Left lung (tissue), 14 donors: ENCODE results near the gene OPN1LW. TPM values are rescaled to one million over a fixed set of nuclear protein-coding genes. Genes with fewer than 3 reads are reported as not detected.
"Not testable (repeated sequence)": the region's sequence is repeated elsewhere in the genome, so short reads cannot be mapped to it uniquely, and the experiment has no call there.

Source experiments
- ATAC-seq: fragments of 200-7000 bp; cut with Tn5 transposase; one replicate; pipeline ENCODE4 v1.9.1; 2020; ENCODE audit warnings: moderate library complexity
- DNase-seq, 4 donors: peaks; one replicate each; pipeline ENCODE4 v3.0.0-alpha.2; 2013 to 2020
- H3K27ac ChIP-seq, 2 donors: fragments of 200-600 bp; sonication (generic) in 1 of 2; one replicate each; pipeline versions ENCODE4 v1.5.0 to v1.8.0; 2020 to 2021
- H3K27me3 ChIP-seq, 2 donors: fragments of 200-600 bp; sonication (generic) in 1 of 2; one replicate each; pipeline versions ENCODE4 v1.5.0 to v1.8.0; 2020 to 2021
- H3K36me3 ChIP-seq, 2 donors: fragments of 200-600 bp; sonication (generic) in 1 of 2; one replicate each; pipeline versions ENCODE4 v1.5.0 to v1.8.0; 2020 to 2021
- H3K4me1 ChIP-seq, 2 donors: fragments of 200-600 bp; one replicate each; pipeline ENCODE4 v1.8.0; 2021
- H3K4me3 ChIP-seq, 2 donors: fragments of 200-600 bp; sonication (generic) in 1 of 2; one replicate each; pipeline versions ENCODE4 v1.5.0 to v1.8.0; 2020 to 2021; ENCODE audit warnings: mild to moderate bottlenecking in 1 of 2
- H3K9me3 ChIP-seq, 2 donors: fragments of 200-600 bp; sonication (generic) in 1 of 2; one replicate each; pipeline versions ENCODE4 v1.5.0 to v1.8.0; 2020 to 2021
- CTCF ChIP-seq, 2 donors: fragments of 200-600 bp; sonication (generic) in 1 of 2; IDR thresholded peaks; one replicate each; pipeline versions ENCODE4 v1.5.0 to v1.8.0; 2021; ENCODE audit warnings: antibody characterized with exemption in 2 of 2
- intact Hi-C, 2 donors: fragments of 100-400 bp; cut with DNase I; formaldehyde crosslinking; loops; one replicate each; pipeline versions ENCODE4 v1.11.2 to v1.14.2; 2022
- long read RNA-seq, 12 donors: library from polyadenylated mRNA in 2 of 12; unstranded in 2 of 12; transcript quantifications; one replicate each; pipeline ENCODE4 v2.0.0 and lab custom pipeline, GENCODE V29; 2019 to 2026
- polyA plus RNA-seq, 6 donors: library from polyadenylated mRNA; unstranded; fragments of 120-200 nt; gene quantifications; one replicate each; pipeline ENCODE4 v1.2.1, GENCODE V29; 2013; ENCODE audit not compliant: insufficient read length in 6 of 6
- total RNA-seq, 2 donors: library from RNA; stranded (reverse); fragmentation: NEBNext Ultra II Directional; extraction: Animal tissue kit (Norgen Biotek cat#: 25700); gene quantifications; one replicate each; pipeline ENCODE4 v1.2.1, GENCODE V29; 2021
- donor health status: DM: no; HTN: yes; CAD: no.
- donor health status: DM: no; HTN: no; CAD: no.

OPN1LW gene
- total RNA-seq (not detected), polyA plus RNA-seq (not detected)
- long read RNA-seq, donor 1, result 0 reads
- long read RNA-seq, donor 2, result 0 reads
- long read RNA-seq, donor 3, result 0 reads
- long read RNA-seq, donor 4, result 0 reads
- long read RNA-seq, donor 5, result 0 reads
- long read RNA-seq, donor 6, result 0 reads
- long read RNA-seq, donor 7, result 0 reads
- long read RNA-seq, donor 8, result 0 reads
- long read RNA-seq, donor 9, result 0 reads
- long read RNA-seq, donor 10, result 0 reads
- long read RNA-seq, donor 11, result 0 reads
- long read RNA-seq, donor 12, result 0 reads

GRCh38 chrX:154144010-154144409 lies at the start of gene OPN1LW:
OPN1LW (plus strand) TSS chrX:154144243; CDS start chrX:154144284, 41 bp downstream.
- H3K27me3 ChIP-seq, intact Hi-C loops, ATAC-seq, H3K36me3 ChIP-seq, H3K4me3 ChIP-seq, DNase-seq, H3K9me3 ChIP-seq, H3K27ac ChIP-seq, H3K4me1 ChIP-seq: not testable (repeated sequence)

- peak overlapping the region in 1 of 2 donors; percentile 63 for H3K4me3 ChIP-seq
- no peaks in the 10 kb centered on the region for H3K27me3 ChIP-seq
- H3K9me3 ChIP-seq, result no peaks in the 10 kb centered on the region
- H3K36me3 ChIP-seq, result peaks cover 0 to 5% of the 10 kb centered on the region in 2 donors
- H3K27ac ChIP-seq, result no peak overlapping the region
- no peak for TF ChIP-seq CTCF (IDR thresholded peaks at IDR 0.05)
- intact Hi-C loops, result no loop called here
- no peak for ATAC-seq
- no peak for DNase-seq
- H3K4me1 ChIP-seq, result peaks cover 4 to 48% of the 10 kb centered on the region in 2 donors
Measured at GRCh38 chrX:154094833-154095232, 49.2 kb upstream of the OPN1LW start.

- peaks cover 4 to 48% of the 10 kb centered on the region in 2 donors for H3K4me1 ChIP-seq
- intact Hi-C loops, result no loop called here
- no peaks in the 10 kb centered on the region for H3K27me3 ChIP-seq
- ATAC-seq (peak; percentile 31), DNase-seq (no peak)
- peak overlapping the region; percentile 48 to 63 for H3K4me3 ChIP-seq
- H3K9me3 ChIP-seq, result no peaks in the 10 kb centered on the region
- TF ChIP-seq CTCF (IDR thresholded peaks at IDR 0.05), result no peak
- peak overlapping the region; percentile 90 for H3K27ac ChIP-seq
- H3K36me3 ChIP-seq, result no peaks in the 10 kb centered on the region
Measured at GRCh38 chrX:154096140-154097002, 47.7 kb upstream of the OPN1LW start.

GRCh38 chrX:154097003-154097588 lies 46.9 kb upstream of the OPN1LW start:
- intact Hi-C loops, result no loop called here
- peak; percentile 70 for ATAC-seq
- TF ChIP-seq CTCF (IDR thresholded peaks at IDR 0.05), result no peak

GRCh38 chrX:154097589-154098541 lies 46.2 kb upstream of the OPN1LW start, which contains the start of gene MECP2:
MECP2 (minus strand) TSS chrX:154097717.
- TF ChIP-seq CTCF (IDR thresholded peaks at IDR 0.05), result no peak
- Histone ChIP-seq H3K27ac (peak within 1 kb of the TSS; percentile 90), H3K4me1 (peaks cover 4 to 34% of the 10 kb centered on the region in 2 donors), H3K27me3 (no peaks in the 10 kb centered on the region), H3K9me3 (no peaks in the 10 kb centered on the region), H3K4me3 (peak within 1 kb of the TSS; percentile 48 to 63), H3K36me3 (no peaks in the 10 kb centered on the region)
- ATAC-seq (peak; percentile 95), DNase-seq (peak; percentile 85 to 94 (median 92))
- intact Hi-C loops, result no loop called here

More at GRCh38 chrX:154097003-154097588, 46.9 kb upstream of the OPN1LW start:
- peak overlapping the region; percentile 48 to 63 for H3K4me3 ChIP-seq
- H3K27ac ChIP-seq, result peak overlapping the region; percentile 90
- H3K9me3 ChIP-seq, result no peaks in the 10 kb centered on the region
- H3K36me3 ChIP-seq, result no peaks in the 10 kb centered on the region
- DNase-seq, result peak; percentile 56 to 86 (median 74)
- H3K4me1 ChIP-seq, result peaks cover 4 to 41% of the 10 kb centered on the region in 2 donors
- no peaks in the 10 kb centered on the region for H3K27me3 ChIP-seq
